Stimulated activated CD8-positive, alpha-beta memory T cell treated with anti-CD3 and anti-CD28 coated beads, Interleukin-7, amount 100 ng/mL, for 48 hours (primary cell): ENCODE results near the gene PI4K2A.

Experiments used
- DNase-seq, 2 donors: peaks; one replicate each; pipeline ENCODE4 v3.0.0-alpha.2; 2020; ENCODE audit warnings: low read depth in 1 of 2; ENCODE audit errors: extremely low read depth in 1 of 2

Gene PI4K2A

DNA sequence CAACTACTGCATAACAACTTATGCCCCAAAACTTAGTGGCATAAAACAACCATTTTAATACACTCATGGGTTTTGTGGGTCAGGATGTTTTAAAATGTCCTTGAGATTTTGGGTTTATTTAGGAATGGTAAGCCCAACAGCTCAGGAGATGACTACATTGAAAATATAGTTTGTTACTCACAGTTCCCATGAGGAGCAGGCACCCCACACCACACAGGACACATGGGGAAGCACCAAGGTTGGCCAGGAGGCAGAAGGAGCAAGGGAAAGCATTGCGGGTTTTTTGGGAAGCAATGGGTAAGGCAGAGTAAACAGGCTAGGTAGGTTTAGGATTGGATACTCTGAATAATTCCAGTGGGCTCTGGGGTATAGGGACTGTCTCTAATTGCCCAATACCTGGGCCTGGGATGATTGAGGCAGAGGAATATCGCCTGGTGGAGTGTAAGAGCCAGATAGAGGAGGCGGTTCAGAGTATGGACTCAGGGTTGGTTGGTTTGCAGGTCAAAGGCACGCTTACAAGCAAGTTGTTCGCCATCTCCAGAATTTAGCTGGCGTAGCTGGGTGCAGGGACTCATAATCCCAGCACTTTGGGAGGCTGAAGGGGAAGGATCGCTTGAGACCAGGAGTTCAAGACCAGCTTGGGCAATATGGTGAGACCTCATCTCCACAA lies 63.1 kb downstream of the PI4K2A start:
- no peak for DNase-seq

DNA sequence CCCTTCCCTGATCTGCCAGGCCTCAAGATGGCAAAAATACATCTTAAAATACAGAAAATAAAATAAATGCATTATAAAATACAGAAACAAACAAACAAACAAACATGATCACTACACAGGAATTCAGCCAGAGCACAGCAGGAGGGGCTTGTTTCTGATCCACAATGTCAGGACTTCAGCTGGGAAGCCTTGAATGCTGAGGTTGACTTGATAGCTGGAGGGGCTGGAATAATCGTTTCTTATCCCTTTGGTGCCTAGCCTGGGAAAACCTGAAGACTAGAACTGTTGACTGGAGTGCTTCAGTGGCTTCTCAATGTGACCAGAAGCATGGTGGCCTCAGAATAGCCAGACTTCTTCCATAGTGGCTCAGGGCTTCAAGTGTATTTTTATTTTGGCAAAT lies 63.9 kb downstream of the PI4K2A start:
- DNase-seq = no peak

DNA sequence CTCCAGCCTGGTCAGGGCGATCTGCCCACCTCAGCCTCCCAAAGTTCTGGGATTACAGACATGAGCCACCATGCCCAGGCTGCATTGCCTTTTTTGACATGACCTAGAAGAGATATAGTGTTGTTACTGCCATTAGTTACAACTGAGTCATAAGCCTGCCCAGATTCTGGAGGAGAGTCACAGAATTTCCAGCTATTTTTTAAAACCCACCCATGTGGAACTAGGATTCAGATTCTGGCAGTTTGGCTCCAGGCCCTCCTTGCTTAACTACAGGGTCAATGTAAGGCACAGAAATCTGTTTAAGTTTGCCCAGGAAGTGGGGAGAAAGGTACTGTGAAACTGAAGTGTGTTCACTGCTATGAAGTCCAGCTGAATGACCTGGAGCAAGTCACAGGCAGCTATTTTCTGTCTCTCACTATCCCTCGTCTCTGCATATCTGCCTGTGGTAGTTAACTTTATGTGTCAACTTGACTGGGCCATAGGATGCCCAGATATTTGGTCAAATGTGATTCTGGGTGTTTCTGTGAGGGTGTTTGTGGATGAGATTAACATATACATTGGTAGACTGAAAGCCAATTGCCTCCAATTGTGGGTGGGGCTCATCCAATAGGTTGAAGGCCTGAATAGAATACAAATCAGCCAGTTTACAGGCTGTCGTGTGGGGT lies 64.7 kb downstream of the PI4K2A start:
- DNase-seq = no peak

DNA sequence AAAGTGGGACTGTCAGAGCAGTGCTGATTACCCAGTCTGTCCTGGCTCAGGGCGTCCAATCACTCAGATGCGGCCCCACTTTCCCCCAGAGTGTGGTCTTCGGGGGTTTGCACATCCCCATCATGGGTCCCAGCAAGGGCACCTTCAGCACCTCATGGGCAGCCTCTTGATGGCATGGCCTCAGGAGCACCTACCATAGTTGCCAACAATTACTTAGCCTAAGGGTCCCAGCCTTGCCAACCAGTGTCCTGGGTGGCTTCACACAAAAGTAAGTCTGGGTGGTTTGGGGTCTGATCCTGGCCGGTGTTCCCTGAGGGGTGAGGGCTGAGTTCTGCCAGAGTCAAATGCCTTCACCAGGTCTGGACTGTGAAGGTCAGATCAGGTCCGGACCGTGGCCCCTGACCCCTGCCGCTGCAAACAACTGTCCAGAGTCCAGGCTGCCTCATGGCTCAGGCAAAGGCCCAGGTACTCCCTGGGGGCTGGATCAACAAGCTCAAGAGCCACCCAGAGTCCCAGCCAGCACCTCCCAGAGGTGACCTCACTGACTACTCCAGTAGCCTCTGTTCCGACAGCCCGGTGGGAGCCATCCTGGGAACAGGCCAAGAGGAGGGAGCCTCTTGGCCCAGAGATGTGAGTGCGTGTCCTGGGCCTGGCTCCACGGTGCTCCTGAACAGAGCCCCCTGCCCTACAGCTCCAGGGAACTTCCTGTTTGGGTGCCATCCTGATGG lies 66.8 kb downstream of the PI4K2A start:
- no peak for DNase-seq

DNA sequence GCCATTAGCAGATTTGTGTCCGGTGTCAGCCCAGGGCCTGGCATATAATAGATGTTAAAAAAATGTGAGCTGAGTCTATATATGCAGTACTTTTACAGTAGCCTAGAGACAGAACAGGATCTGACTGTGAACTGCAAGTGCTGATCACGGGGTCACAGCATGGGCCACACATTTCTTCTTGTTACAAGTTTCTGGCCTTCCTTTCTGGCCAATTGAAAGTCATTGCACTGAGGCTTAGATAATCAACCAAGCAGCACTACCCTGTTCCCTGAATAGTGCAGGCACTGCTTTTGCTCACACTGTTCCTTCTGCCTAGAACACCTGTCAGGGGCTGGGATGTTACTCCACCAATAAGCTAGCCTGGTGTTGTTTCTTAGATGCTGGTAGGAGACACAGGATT lies 67.7 kb downstream of the PI4K2A start:
- DNase-seq = no peak

DNA sequence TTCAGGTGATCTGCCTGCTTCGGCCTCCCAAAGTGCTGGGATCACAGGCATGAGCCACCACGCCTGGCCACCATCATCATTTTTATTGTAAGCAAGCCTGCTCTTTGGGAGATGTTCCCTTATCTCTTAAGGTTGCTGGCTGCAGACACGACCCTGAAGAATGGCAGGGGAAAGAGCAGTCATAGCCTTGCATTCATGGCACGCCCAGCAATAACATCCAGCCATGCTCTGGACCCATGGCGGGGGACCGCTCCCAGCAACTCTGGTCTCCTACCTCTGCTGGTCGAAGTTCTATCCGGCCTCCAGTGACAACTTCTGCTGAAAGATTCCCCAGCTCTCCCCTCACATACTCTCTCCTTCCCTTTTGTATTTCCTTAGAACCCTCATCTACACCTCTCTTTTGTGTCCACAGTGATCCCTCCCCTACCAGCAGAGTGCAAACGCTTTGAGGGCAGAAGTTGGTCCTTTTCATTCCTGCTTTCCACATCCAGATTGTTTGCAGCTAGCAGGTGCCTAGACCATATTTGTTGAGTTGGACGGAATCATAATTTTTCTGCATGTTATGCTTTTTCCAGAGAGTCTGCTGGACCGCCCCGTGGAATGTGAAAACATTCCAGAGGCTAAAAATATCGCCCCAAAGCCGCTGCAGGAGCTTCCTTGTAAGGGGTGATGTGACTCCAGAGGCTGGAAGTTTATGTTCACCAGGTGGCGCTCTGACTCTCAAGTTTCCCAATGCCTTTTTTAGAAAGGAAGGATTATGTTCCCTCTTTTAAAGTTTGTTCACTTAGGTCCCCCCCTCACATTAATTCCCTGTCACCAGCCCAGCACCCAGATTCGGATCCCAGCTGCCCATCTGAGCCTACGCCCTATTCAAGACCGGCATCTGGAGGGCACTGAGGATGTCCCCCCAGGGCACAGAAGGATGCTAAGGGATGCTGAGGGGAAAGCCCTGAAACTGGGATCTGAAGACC lies 68.8 kb downstream of the PI4K2A start:
- DNase-seq = no peak

DNA sequence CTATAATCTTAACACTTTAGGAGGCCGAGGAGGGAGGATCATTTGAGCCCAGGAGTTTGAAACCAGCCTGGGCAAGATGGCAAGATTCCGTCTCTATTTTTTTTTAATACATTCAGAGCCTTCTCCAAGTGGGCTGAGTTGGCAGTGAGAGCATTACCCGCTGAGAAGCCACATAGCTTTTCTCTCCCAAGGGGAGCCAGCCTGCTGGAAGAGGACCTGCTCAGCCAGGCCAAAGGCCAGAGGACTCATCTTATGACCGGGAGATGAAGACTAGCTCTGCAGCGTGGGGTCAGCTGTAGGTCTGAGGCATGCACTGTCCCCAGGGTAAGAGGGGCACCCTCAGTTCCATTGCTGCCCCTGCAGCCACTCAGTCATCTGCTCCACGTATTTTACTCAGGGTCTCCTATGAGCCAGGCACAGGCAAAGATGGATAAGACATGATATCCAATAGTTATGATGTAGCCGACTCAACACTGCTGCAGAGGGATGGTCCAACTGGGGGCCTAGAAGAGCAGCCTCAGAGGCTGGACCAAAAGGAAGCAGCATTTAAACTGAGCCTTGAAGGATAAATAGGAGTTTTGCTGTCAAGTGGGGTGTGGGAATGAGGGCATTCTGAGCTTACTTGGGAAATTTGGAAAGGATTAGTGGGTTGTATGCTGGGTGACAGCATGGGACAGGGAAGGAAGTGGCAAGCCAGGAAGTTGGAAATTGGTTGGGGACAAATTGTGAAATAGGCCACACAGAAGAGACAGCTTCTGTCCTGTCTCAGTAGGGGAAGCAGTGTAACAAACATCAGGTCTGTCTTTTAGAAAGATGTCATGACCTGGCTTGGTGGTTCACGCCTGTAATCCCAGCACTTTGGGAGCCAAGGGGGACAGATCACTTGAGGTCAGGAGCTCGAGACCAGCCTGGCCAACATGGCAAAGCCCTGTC lies 71.4 kb downstream of the PI4K2A start:
- no peak for DNase-seq

DNA sequence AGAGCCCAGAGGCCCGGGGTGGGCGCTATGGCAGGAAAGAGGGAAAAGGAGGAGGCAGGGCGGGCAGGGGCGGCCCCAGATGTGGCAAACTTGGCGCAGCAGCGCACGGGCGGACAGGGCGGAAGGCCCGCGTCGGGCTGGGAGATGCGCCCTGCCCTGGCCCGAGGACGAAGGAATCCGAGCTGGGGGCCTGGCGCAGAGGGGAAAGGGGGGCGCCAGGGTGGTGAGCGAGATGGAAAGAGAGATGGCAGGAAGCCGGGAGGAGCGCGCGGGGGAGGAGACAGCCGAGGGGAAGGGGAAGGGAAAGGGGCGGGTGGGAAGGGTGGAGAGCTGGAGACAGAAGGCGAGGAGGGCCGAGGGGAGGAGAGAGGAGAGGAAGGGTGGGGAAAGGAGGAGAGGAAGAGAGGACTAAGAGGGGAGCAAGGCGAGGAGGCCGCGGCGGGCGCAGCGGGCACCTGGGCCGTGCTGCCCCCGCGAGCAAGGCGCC lies 72.9 kb downstream of the PI4K2A start, which contains the start of gene MARVELD1:
MARVELD1 (plus strand) TSS at position 392 of the 487 bp plus-strand sequence. CDS start 147 bp downstream, outside the sequence.
- DNase-seq = no peak

DNA sequence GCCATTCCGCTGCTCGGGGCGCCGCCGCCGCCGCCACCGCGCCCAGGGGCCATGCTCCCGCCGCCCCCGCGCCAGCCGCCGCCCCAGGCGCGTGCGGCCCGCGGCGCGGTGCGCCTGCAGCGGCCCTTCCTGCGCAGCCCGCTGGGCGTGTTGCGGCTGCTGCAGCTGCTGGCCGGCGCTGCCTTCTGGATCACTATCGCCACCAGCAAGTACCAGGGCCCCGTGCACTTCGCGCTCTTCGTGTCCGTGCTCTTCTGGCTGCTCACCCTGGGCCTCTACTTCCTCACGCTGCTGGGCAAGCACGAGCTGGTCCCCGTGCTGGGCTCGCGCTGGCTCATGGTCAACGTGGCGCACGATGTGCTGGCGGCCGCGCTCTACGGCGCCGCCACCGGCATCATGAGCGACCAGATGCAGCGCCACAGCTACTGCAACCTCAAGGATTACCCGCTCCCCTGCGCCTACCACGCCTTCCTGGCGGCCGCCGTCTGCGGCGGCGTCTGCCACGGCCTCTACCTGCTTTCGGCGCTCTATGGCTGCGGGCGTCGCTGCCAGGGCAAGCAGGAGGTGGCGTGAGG lies 73.4 kb downstream of the PI4K2A start:
- peak; percentile 19 to 25 for DNase-seq

DNA sequence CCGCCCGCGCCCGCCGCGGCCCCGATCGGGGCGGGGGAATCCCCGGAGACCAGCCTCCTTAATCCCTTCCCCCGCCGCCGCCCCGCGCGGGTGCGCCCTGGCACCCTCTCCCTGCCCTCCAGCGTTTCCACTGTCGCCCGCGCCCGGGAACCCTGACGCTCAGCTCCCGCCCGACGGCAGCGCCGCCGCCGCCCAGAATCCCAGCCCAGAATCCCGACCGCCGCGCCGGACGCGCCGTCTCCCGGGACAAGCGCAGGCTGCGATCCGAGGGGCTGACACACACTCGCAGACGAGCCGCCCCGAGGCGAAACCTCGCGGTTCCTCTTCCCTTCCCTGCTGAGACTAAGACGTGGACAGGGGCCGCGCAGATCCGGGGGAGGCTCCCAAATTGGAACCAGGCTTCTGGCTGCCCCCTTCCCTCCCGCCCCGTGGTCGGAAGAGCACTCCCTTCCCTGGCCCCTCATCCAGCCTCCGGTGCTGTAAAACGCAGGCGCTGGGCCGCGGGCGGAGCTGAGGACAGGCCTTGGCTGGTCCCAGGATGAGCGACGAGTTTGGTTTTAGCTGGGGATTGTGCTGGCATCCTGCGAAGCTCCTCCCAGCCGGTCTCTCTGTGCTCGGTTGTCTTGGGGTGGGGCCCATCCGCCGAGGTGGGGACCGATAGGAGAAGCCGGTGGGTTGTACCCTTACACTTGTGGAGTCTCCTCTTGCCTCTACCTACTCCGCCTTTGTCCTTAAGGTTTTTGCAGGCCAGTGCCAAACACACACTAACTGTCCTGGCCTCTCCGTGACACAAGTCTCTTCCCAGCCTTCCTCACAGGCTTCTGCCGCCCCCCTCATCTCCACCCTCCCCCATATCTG lies 74.2 kb downstream of the PI4K2A start:
- peak in 1 of 2 donors; percentile 9 for DNase-seq

DNA sequence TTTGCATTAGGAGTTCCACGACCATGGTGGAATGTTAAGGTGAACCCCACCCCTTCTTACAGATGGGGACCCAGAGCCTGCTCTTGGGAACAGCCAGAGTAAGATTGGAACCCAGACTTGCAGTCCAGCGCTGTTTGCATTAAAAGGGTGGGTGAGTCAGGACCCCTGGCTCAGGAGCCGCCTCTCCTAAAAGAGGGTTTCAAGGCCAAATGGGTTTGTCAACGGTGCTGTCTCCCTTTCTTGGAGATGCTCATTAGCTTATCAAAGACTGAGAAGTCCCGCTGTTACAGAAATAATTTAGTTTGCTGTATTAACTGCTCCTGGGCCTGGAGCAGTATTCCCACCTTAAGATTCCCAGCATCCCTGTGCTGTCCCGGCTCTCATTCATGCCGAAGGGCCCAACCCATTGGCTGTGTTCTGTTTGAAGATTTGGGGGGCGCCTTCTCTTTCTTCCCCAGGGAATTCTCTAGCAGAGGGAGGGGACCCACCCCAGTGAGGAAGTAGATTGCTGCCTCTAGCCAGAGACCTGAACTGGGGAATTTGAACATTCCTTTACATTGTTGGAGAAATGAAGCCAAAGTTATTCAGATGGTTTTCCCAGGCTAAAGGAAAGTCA lies 74.9 kb downstream of the PI4K2A start:
- DNase-seq = no peak

DNA sequence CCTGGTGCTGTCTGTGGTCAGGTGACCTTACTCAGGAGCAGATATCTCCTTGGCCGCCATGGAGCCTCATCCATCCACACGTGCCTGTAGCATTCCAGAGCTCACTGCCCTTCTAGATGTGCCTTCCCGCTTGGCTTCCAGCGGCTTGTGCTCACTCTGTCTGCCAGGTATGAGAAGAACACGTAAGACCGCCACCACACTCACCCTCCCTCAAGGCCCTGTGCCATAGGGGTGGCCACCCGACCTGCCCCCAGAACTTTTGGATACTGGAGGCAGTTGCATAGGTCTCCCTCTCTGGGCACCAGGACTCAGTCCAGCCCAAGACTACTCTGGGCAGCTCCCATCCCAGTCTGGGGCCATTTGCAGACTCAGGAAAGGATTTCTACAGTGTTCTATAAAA lies 77.2 kb downstream of the PI4K2A start:
- DNase-seq = no peak

DNA sequence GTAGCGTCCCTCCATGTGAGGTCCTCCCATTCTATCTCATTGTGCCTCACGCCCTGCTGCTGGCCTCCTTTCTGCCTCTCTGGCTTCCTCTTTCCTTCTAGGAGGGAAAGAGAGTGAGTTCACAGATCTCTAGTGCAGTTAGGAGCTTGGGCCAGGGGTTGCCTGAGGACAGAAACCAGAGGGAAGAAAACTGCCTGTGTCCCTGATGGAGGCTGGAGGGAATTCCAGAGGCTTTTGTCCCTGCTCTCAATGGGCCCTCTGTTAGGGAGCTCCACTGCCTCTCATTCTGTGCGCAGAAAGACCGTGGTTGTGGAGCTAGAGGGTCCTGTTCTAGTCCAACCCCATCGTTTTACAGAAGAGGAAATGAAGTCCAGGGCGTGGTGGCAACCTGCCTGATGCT lies 77.7 kb downstream of the PI4K2A start:
- no peak for DNase-seq

DNA sequence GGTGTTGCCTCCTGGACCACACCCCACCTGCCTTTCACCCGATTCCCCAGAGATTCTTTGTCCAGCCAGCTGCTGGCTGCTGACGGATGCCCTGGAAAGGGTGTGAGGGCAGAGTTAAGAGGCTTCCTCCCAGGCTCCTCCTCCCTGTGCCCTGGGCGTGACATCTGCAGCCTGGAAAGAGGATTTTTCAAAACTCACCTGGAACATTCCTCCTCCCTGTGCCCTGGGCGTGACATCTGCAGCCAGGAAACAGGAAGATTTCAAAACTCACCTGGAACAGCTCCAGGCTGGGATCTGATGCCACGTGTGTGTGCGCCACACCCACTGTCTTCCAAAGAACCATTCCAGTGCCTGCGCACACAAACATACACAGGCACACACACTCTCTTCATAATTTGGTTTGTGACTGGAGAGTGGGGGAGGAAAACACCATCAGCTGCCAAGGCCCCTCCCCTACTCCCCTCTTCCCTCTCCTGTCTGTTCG lies 78.2 kb downstream of the PI4K2A start:
- no peak for DNase-seq

DNA sequence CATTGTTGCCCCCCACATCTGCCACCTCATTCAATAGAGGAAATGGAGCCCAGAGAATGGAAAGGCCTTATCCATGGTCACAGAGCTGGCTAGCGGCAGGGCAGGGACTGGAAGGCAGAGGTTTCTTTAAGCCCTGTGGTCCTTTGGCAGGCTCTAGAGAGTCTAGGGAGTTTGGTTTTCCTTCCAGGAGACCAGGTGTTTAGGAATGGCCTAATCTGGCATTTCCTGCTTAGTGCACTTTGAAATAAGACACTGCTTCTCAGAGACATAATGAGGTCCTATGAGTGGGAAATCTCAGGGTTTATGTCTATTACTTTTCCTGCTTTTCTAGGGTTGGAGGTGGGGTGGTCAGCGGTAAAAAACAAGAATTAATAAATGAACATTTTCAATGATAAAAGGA lies 79.1 kb downstream of the PI4K2A start:
- no peak for DNase-seq

DNA sequence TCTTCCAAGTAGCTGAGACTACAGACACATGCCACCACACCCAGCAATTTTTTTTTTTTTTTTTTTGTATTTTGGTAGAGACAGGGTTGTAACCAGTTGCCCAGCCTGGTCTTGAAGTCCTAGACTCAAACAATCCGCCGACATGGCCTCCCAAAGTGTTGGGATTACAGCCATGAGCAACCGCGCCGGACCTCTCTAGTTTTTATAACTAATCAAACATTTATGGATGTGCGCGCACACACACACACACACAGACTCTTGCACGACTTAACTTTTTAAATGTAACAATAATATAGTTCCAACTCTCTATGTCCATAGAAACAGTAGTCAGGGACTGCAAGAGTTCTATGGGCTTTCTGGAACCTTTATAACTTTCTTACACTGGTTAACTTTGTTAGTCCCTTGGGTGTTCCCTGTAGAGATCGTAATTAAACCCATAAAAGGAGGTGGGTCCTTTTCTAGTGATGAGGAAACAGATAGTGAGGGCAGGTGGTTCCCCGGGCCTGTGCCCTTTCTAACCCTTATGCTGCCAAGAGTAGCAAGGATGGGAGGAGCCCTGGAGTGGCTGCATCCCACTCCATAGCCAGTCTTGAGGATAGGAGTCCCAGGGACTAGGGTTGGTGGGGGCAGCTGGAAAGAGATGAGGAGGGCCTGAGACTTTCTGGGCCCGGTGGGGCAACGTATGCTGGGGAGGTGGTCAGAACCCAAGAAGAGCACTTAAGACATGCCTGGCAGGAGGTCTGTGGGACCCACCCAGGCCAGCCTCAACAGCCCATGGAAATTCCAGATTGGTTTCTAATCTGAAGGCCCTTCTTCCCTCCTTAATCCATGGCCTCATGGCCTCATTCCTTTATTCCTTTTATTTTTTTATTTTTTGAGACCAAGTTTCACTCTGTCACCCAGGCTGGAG lies 81.7 kb downstream of the PI4K2A start:
- DNase-seq = no peak

DNA sequence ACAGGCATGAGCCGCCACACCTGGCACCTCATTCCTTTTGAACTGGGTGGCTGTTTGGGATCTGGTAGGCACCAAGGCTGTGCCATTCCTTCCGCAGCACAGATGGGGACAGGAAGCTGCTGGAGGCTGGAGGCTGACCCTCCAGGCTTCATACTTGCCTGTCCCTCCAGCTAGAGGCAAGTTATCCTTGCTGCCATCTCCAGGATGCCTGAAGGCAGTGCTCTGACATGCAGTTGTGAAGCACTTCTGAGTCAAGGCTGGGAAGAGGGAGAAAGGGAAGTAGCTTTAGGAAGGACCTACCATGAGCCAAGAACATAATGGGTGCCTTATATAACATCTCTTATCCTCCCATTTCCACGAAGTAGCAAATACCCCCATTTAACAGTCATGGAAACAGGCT lies 82.5 kb downstream of the PI4K2A start:
- no peak for DNase-seq
